ENCODE measurements around the gene CDH15.
"Not testable (repeated sequence)": the region's sequence is repeated elsewhere in the genome, so short reads cannot be mapped to it uniquely, and the experiment has no call there.

DNA sequence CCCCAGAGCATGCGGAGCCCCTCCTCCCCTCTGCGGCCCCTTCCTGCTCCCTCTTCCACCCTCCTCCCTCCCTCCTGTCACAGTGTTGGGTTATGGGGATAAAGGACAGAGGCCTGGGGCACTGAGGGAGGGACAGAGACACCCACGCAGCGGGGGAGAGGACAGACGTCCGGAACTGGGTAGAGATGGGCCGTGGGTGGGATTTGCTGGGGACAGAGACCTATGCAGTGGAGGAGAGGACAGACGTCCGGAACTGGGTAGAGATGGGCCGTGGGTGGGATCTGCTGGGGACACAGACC lies 5.9 kb upstream of the CDH15 start:
- not testable (repeated sequence) for TF ChIP-seq ZNF623 (tag by site-specific recombination; IDR thresholded peaks at IDR 0.05); ZNF157 (tag by site-specific recombination; IDR thresholded peaks at IDR 0.05); PRDM1 (tag by site-specific recombination; IDR thresholded peaks at IDR 0.05); ZNF2 (tag by site-specific recombination; IDR thresholded peaks at IDR 0.05); TCF7L2 (IDR thresholded peaks at IDR 0.05; ENCODE audit: borderline replicate concordance, low read depth, low read length); ZNF555 (tag by site-specific recombination; conservative IDR thresholded peaks at IDR 0.05); ZFP3 (tag by site-specific recombination; IDR thresholded peaks at IDR 0.05; ENCODE audit: low read depth); ZNF311 (tag by site-specific recombination; IDR thresholded peaks at IDR 0.05; ENCODE audit: borderline replicate concordance); ZBTB8A (tag by site-specific recombination; IDR thresholded peaks at IDR 0.05)
- TF ChIP-seq, protein P1, sequence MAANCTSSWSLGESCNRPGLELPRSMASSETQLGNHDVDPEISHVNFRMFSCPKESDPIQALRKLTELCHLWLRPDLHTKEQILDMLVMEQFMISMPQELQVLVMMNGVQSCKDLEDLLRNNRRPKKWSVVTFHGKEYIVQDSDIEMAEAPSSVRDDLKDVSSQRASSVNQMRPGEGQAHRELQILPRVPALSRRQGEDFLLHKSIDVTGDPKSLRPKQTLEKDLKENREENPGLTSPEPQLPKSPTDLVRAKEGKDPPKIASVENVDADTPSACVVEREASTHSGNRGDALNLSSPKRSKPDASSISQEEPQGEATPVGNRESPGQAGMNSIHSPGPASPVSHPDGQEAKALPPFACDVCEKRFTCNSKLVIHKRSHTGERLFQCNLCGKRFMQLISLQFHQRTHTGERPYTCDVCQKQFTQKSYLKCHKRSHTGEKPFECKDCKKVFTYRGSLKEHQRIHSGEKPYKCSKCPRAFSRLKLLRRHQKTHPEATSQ (tag by site-specific recombination; IDR thresholded peaks at IDR 0.05): not testable (repeated sequence)
- TF ChIP-seq, protein P2, sequence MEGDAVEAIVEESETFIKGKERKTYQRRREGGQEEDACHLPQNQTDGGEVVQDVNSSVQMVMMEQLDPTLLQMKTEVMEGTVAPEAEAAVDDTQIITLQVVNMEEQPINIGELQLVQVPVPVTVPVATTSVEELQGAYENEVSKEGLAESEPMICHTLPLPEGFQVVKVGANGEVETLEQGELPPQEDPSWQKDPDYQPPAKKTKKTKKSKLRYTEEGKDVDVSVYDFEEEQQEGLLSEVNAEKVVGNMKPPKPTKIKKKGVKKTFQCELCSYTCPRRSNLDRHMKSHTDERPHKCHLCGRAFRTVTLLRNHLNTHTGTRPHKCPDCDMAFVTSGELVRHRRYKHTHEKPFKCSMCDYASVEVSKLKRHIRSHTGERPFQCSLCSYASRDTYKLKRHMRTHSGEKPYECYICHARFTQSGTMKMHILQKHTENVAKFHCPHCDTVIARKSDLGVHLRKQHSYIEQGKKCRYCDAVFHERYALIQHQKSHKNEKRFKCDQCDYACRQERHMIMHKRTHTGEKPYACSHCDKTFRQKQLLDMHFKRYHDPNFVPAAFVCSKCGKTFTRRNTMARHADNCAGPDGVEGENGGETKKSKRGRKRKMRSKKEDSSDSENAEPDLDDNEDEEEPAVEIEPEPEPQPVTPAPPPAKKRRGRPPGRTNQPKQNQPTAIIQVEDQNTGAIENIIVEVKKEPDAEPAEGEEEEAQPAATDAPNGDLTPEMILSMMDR (tag by site-specific recombination; IDR thresholded peaks at IDR 0.05): not testable (repeated sequence)
- TF ChIP-seq, protein P3, sequence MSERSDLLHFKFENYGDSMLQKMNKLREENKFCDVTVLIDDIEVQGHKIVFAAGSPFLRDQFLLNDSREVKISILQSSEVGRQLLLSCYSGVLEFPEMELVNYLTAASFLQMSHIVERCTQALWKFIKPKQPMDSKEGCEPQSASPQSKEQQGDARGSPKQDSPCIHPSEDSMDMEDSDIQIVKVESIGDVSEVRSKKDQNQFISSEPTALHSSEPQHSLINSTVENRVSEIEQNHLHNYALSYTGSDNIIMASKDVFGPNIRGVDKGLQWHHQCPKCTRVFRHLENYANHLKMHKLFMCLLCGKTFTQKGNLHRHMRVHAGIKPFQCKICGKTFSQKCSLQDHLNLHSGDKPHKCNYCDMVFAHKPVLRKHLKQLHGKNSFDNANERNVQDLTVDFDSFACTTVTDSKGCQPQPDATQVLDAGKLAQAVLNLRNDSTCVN (tag by site-specific recombination; optimal IDR thresholded peaks at IDR 0.05): not testable (repeated sequence)
- TF ChIP-seq, protein P4, sequence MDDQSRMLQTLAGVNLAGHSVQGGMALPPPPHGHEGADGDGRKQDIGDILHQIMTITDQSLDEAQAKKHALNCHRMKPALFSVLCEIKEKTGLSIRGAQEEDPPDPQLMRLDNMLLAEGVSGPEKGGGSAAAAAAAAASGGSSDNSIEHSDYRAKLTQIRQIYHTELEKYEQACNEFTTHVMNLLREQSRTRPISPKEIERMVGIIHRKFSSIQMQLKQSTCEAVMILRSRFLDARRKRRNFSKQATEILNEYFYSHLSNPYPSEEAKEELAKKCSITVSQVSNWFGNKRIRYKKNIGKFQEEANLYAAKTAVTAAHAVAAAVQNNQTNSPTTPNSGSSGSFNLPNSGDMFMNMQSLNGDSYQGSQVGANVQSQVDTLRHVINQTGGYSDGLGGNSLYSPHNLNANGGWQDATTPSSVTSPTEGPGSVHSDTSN (CRISPR knock-in tag; IDR thresholded peaks at IDR 0.05): not testable (repeated sequence)
